ENCODE results near the gene UNC45B.

DNA sequence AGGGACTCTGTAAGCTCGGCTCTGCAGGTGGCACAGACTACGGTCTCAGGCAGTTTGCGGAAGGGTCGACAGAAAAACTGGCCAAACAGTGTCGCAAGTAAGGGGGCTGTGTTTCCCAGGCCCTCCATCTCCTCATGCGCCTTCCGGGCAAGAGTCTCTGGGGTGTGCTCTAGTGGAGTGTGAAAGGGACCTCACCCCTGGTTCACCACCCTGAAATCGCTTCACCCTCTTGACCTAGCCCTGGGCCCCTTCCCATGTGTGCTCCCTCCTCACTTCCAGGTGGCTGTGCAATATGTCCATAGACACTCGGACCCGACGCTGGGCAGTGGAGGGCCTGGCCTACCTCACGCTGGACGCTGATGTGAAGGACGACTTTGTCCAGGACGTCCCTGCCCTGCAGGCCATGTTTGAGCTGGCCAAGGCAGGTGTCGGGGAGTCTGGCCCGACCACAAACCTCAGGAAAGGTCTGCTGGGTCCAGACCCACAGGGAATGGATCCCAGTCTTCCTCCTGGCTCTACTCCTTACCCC, 22.3 kb downstream of the UNC45B start:
- TF ChIP-seq FOXK2 (IDR thresholded peaks at IDR 0.05) (no peak), BHLHE40 (IDR thresholded peaks at IDR 0.05; ENCODE audit: borderline replicate concordance) (no peak), ARNT (IDR thresholded peaks at IDR 0.05) (no peak), ELF4 (IDR thresholded peaks at IDR 0.05) (no peak)

Data from HEK293T (cell line).